ENCODE results near the gene ANKRD23.

ANKRD23 gene

GRCh38 chr2:96823198-96823597, 20.6 kb downstream of the ANKRD23 start:
- WGBS = 96% methylated on average over 11 of the region's 11 CpGs
- H3K27ac ChIP-seq (ENCODE audit: low read length, poor library complexity, severe bottlenecking) = no peak overlapping the region
- H2BK120ac ChIP-seq (ENCODE audit: low read depth, low read length) = no peak overlapping the region
- no peak overlapping the region for H3K4me3 ChIP-seq (ENCODE audit: insufficient read depth in 1 of 2, low read depth in 1 of 2, low read length in 2 of 2)
- peaks cover 9 to 47% of the 10 kb centered on the region in 2 experiments for H3K36me3 ChIP-seq (ENCODE audit: control insufficient read depth in 1 of 2, insufficient read depth in 2 of 2, low read depth in 1 of 2, low read length in 2 of 2)
- no peak overlapping the region for H3K4me2 ChIP-seq (ENCODE audit: low read length, poor library complexity, severe bottlenecking)
- H3K23ac ChIP-seq (ENCODE audit: low read length in 2 of 2) = no peak overlapping the region
- peak overlapping the region; percentile 32 for H3K9ac ChIP-seq (ENCODE audit: low read length)
- no peak overlapping the region for H2AK5ac ChIP-seq (ENCODE audit: low read length, severe bottlenecking)
- H2BK12ac ChIP-seq (ENCODE audit: low read length in 2 of 2) = no peak overlapping the region
- peaks cover 11% of the 10 kb centered on the region for H3K4me1 ChIP-seq (ENCODE audit: control insufficient read depth, insufficient read depth, low read depth, low read length)
- no peak overlapping the region for H3K14ac ChIP-seq (ENCODE audit: low read length in 2 of 2)
- H3K27me3 ChIP-seq (ENCODE audit: control insufficient read depth in 1 of 2, insufficient read depth in 1 of 2, low read length in 2 of 2) = no peaks in the 10 kb centered on the region
- no peak overlapping the region for H4K8ac ChIP-seq (ENCODE audit: low read length)
- no peak overlapping the region for H3K18ac ChIP-seq (ENCODE audit: low read depth in 1 of 2, low read length in 2 of 2)
- H2BK15ac ChIP-seq (ENCODE audit: low read depth, poor library complexity, severe bottlenecking) = no peak overlapping the region
- H4K91ac ChIP-seq (ENCODE audit: low read length) = no peak overlapping the region
- DNase-seq = no peak
- no peak overlapping the region for H3K4ac ChIP-seq (ENCODE audit: low read depth in 1 of 2, low read length in 2 of 2)
- no peak overlapping the region for H2BK5ac ChIP-seq (ENCODE audit: low read depth, low read length, poor library complexity, severe bottlenecking)
- H3K79me1 ChIP-seq (replicated peaks; ENCODE audit: low read length, poor library complexity, severe bottlenecking) = peaks cover 57% of the 10 kb centered on the region
- no peaks in the 10 kb centered on the region for H3K9me3 ChIP-seq (ENCODE audit: control insufficient read depth, low read length)
- H2AFZ ChIP-seq (ENCODE audit: low read depth, low read length) = no peak overlapping the region

GRCh38 chr2:96822786-96823185, 21.0 kb downstream of the ANKRD23 start:
- DNase-seq = no peak
- no peak overlapping the region for H3K14ac ChIP-seq (ENCODE audit: low read length in 2 of 2)
- 96% methylated on average over 4 of the region's 4 CpGs for WGBS

GRCh38 chr2:96821113-96821675, 22.6 kb downstream of the ANKRD23 start:
- H3K14ac ChIP-seq (ENCODE audit: low read length in 2 of 2) = no peak overlapping the region

More at GRCh38 chr2:96822786-96823185, 21.0 kb downstream of the ANKRD23 start:
- Histone ChIP-seq H2BK5ac (ENCODE audit: low read depth, low read length, poor library complexity, severe bottlenecking) (no peak overlapping the region), H3K4me3 (ENCODE audit: insufficient read depth in 1 of 2, low read depth in 1 of 2, low read length in 2 of 2) (no peak overlapping the region), H3K27ac (ENCODE audit: low read length, poor library complexity, severe bottlenecking) (no peak overlapping the region), H3K4me2 (ENCODE audit: low read length, poor library complexity, severe bottlenecking) (no peak overlapping the region), H3K9me3 (ENCODE audit: control insufficient read depth, low read length) (no peaks in the 10 kb centered on the region), H2AFZ (ENCODE audit: low read depth, low read length) (no peak overlapping the region), H3K18ac (ENCODE audit: low read depth in 1 of 2, low read length in 2 of 2) (no peak overlapping the region), H3K4ac (ENCODE audit: low read depth in 1 of 2, low read length in 2 of 2) (no peak overlapping the region), H3K27me3 (ENCODE audit: control insufficient read depth in 1 of 2, insufficient read depth in 1 of 2, low read length in 2 of 2) (no peaks in the 10 kb centered on the region), H3K23ac (ENCODE audit: low read length in 2 of 2) (no peak overlapping the region), H3K9ac (ENCODE audit: low read length) (peak overlapping the region; percentile 32), H4K8ac (ENCODE audit: low read length) (no peak overlapping the region), H2BK12ac (ENCODE audit: low read length in 2 of 2) (no peak overlapping the region), H3K4me1 (ENCODE audit: control insufficient read depth, insufficient read depth, low read depth, low read length) (peaks cover 11% of the 10 kb centered on the region), H2AK5ac (ENCODE audit: low read length, severe bottlenecking) (no peak overlapping the region), H3K79me1 (replicated peaks; ENCODE audit: low read length, poor library complexity, severe bottlenecking) (peaks cover 58% of the 10 kb centered on the region), H2BK15ac (ENCODE audit: low read depth, poor library complexity, severe bottlenecking) (no peak overlapping the region), H2BK120ac (ENCODE audit: low read depth, low read length) (no peak overlapping the region), H3K36me3 (ENCODE audit: control insufficient read depth in 1 of 2, insufficient read depth in 2 of 2, low read depth in 1 of 2, low read length in 2 of 2) (peaks cover 5 to 43% of the 10 kb centered on the region in 2 experiments), H4K91ac (ENCODE audit: low read length) (no peak overlapping the region)

GRCh38 chr2:96819876-96820511, 23.8 kb downstream of the ANKRD23 start:
- H3K18ac ChIP-seq (ENCODE audit: low read depth in 1 of 2, low read length in 2 of 2) = no peak overlapping the region
- no peaks in the 10 kb centered on the region for H3K27me3 ChIP-seq (ENCODE audit: control insufficient read depth in 1 of 2, insufficient read depth in 1 of 2, low read length in 2 of 2)
- DNase-seq = no peak
- H3K4ac ChIP-seq (ENCODE audit: low read depth in 1 of 2, low read length in 2 of 2) = no peak overlapping the region
- H3K9me3 ChIP-seq (ENCODE audit: control insufficient read depth, low read length) = no peaks in the 10 kb centered on the region
- peaks cover 0 to 23% of the 10 kb centered on the region in 2 experiments for H3K36me3 ChIP-seq (ENCODE audit: control insufficient read depth in 1 of 2, insufficient read depth in 2 of 2, low read depth in 1 of 2, low read length in 2 of 2)
- H2BK5ac ChIP-seq (ENCODE audit: low read depth, low read length, poor library complexity, severe bottlenecking) = no peak overlapping the region
- H3K4me1 ChIP-seq (ENCODE audit: control insufficient read depth, insufficient read depth, low read depth, low read length) = peaks cover 22% of the 10 kb centered on the region
- no peak overlapping the region for H3K9ac ChIP-seq (ENCODE audit: low read length)
- no peak overlapping the region for H2AK5ac ChIP-seq (ENCODE audit: low read length, severe bottlenecking)
- H4K8ac ChIP-seq (ENCODE audit: low read length) = no peak overlapping the region
- H2BK12ac ChIP-seq (ENCODE audit: low read length in 2 of 2) = no peak overlapping the region
- peaks cover 56% of the 10 kb centered on the region for H3K79me1 ChIP-seq (replicated peaks; ENCODE audit: low read length, poor library complexity, severe bottlenecking)
- no peak overlapping the region for H2BK15ac ChIP-seq (ENCODE audit: low read depth, poor library complexity, severe bottlenecking)
- H2BK120ac ChIP-seq (ENCODE audit: low read depth, low read length) = no peak overlapping the region
- no peak overlapping the region for H3K27ac ChIP-seq (ENCODE audit: low read length, poor library complexity, severe bottlenecking)
- H4K91ac ChIP-seq (ENCODE audit: low read length) = no peak overlapping the region
- H3K4me3 ChIP-seq (ENCODE audit: insufficient read depth in 1 of 2, low read depth in 1 of 2, low read length in 2 of 2) = no peak overlapping the region
- H3K4me2 ChIP-seq (ENCODE audit: low read length, poor library complexity, severe bottlenecking) = no peak overlapping the region
- H2AFZ ChIP-seq (ENCODE audit: low read depth, low read length) = no peak overlapping the region
- 96% methylated on average over 12 of the region's 12 CpGs for WGBS
- H3K14ac ChIP-seq (ENCODE audit: low read length in 2 of 2) = no peak overlapping the region
- H3K23ac ChIP-seq (ENCODE audit: low read length in 2 of 2) = no peak overlapping the region

More at GRCh38 chr2:96821113-96821675, 22.6 kb downstream of the ANKRD23 start:
- Histone ChIP-seq H2BK12ac (ENCODE audit: low read length in 2 of 2) (no peak overlapping the region), H3K27me3 (ENCODE audit: control insufficient read depth in 1 of 2, insufficient read depth in 1 of 2, low read length in 2 of 2) (no peaks in the 10 kb centered on the region), H4K91ac (ENCODE audit: low read length) (no peak overlapping the region), H2AK5ac (ENCODE audit: low read length, severe bottlenecking) (no peak overlapping the region), H3K4ac (ENCODE audit: low read depth in 1 of 2, low read length in 2 of 2) (no peak overlapping the region), H2BK5ac (ENCODE audit: low read depth, low read length, poor library complexity, severe bottlenecking) (no peak overlapping the region), H2AFZ (ENCODE audit: low read depth, low read length) (no peak overlapping the region), H4K8ac (ENCODE audit: low read length) (no peak overlapping the region), H3K36me3 (ENCODE audit: control insufficient read depth in 1 of 2, insufficient read depth in 2 of 2, low read depth in 1 of 2, low read length in 2 of 2) (peaks cover 0 to 32% of the 10 kb centered on the region in 2 experiments), H3K9ac (ENCODE audit: low read length) (no peak overlapping the region), H3K18ac (ENCODE audit: low read depth in 1 of 2, low read length in 2 of 2) (no peak overlapping the region), H3K4me2 (ENCODE audit: low read length, poor library complexity, severe bottlenecking) (no peak overlapping the region), H3K4me3 (ENCODE audit: insufficient read depth in 1 of 2, low read depth in 1 of 2, low read length in 2 of 2) (no peak overlapping the region), H2BK120ac (ENCODE audit: low read depth, low read length) (no peak overlapping the region), H3K79me1 (replicated peaks; ENCODE audit: low read length, poor library complexity, severe bottlenecking) (peaks cover 62% of the 10 kb centered on the region), H3K23ac (ENCODE audit: low read length in 2 of 2) (no peak overlapping the region), H3K9me3 (ENCODE audit: control insufficient read depth, low read length) (no peaks in the 10 kb centered on the region), H3K27ac (ENCODE audit: low read length, poor library complexity, severe bottlenecking) (no peak overlapping the region), H3K4me1 (ENCODE audit: control insufficient read depth, insufficient read depth, low read depth, low read length) (peaks cover 19% of the 10 kb centered on the region), H2BK15ac (ENCODE audit: low read depth, poor library complexity, severe bottlenecking) (no peak overlapping the region)
- DNase-seq = no peak
- WGBS = 92% methylated on average over 11 of the region's 11 CpGs
